ENCODE results near the gene ATP2A3. TPM values are rescaled to one million over a fixed set of nuclear protein-coding genes. Genes with fewer than 3 reads are reported as not detected.
A peak's percentile ranks its signal among the peaks of the same experiment; 100 is the strongest.

The ATP2A3 gene
- total RNA-seq, 1 donor from 2014 or later: 1.7 TPM

DNA sequence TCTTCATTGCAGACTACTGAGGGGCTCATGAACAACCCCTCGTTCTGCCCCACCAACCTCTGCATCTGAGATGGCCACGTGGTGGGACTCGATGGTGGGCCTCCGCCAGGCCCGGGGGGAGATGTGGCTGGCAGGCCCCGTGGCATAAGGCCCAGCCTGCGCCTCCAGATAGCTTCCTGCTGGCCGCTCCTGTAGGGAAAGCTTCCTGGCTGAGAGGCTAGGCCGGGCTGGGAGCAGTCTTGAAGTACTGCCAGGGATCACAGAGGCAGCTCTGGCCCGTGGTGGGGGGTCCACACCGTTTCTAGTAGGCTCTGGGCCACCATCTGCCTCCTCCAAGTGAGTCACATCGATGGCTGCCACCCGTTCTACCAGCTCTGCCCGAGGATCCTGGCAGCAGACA lies 79.0 kb downstream of the ATP2A3 start:
- Mint-ChIP-seq H3K4me3 (ENCODE audit: unreplicated experiment) (no peak overlapping the region), H3K4me1 (ENCODE audit: low read depth) (peaks cover 45% of the 10 kb centered on the region), H3K36me3 (ENCODE audit: low read depth) (no peaks in the 10 kb centered on the region), H3K9me3 (ENCODE audit: low read depth) (no peaks in the 10 kb centered on the region), H3K27me3 (ENCODE audit: low read depth) (no peaks in the 10 kb centered on the region), H3K27ac (ENCODE audit: unreplicated experiment) (peak overlapping the region; percentile 57)
- DNase-seq (ENCODE audit: low spot score): no peak
- TF ChIP-seq, protein P1, sequence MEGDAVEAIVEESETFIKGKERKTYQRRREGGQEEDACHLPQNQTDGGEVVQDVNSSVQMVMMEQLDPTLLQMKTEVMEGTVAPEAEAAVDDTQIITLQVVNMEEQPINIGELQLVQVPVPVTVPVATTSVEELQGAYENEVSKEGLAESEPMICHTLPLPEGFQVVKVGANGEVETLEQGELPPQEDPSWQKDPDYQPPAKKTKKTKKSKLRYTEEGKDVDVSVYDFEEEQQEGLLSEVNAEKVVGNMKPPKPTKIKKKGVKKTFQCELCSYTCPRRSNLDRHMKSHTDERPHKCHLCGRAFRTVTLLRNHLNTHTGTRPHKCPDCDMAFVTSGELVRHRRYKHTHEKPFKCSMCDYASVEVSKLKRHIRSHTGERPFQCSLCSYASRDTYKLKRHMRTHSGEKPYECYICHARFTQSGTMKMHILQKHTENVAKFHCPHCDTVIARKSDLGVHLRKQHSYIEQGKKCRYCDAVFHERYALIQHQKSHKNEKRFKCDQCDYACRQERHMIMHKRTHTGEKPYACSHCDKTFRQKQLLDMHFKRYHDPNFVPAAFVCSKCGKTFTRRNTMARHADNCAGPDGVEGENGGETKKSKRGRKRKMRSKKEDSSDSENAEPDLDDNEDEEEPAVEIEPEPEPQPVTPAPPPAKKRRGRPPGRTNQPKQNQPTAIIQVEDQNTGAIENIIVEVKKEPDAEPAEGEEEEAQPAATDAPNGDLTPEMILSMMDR (IDR thresholded peaks at IDR 0.05): no peak

DNA sequence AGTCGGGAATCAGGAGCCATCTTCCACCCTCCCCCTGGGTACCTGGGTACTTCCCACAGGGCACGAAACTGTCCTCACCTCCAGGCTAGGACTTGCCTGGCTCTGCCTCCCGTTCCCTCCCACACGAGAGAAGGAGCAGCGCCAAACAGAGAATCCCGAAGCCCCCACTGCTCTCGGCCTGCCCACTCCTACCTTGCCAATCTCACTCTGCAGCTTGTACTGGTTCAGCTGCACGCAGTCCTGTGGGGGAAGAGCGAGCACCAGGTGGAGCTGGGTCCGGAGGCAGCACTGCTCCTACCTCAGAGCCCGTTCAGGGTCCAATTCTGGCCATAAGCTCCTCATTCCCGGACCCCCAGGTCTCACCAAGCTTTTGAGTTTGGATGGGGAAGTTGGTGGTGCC lies 80.0 kb downstream of the ATP2A3 start:
- no peak for DNase-seq (ENCODE audit: low spot score)
- Mint-ChIP-seq H3K4me1 (ENCODE audit: low read depth) (peaks cover 43% of the 10 kb centered on the region), H3K4me3 (ENCODE audit: unreplicated experiment) (no peak overlapping the region), H3K36me3 (ENCODE audit: low read depth) (no peaks in the 10 kb centered on the region), H3K27ac (ENCODE audit: unreplicated experiment) (no peak overlapping the region), H3K27me3 (ENCODE audit: low read depth) (no peaks in the 10 kb centered on the region), H3K9me3 (ENCODE audit: low read depth) (no peaks in the 10 kb centered on the region)
- TF ChIP-seq, protein P1 (IDR thresholded peaks at IDR 0.05): no peak

DNA sequence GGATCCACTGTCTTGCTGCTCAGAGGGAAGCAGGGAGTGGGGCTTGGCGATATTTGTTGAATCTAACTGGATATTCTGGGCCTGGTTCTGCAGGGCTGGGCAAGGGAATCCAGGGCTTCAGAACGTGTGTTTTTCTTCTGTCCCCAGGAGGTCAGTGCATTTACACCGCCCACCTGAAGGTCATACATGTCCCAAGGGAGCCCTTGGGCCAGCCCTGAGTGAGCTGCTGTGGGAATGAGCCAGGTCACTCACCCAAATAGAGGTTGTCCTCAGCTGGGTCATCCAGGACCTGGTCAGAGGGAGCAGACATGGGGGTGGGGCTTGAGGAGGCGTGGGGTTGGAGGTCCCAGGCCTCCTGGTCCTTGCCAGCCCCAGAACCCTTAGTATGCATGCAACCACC lies 82.0 kb downstream of the ATP2A3 start:
- Mint-ChIP-seq H3K36me3 (ENCODE audit: low read depth) (no peaks in the 10 kb centered on the region), H3K27ac (ENCODE audit: unreplicated experiment) (no peak overlapping the region), H3K4me1 (ENCODE audit: low read depth) (peaks cover 35% of the 10 kb centered on the region), H3K9me3 (ENCODE audit: low read depth) (no peaks in the 10 kb centered on the region), H3K4me3 (ENCODE audit: unreplicated experiment) (no peak overlapping the region), H3K27me3 (ENCODE audit: low read depth) (no peaks in the 10 kb centered on the region)
- TF ChIP-seq, protein P1 (IDR thresholded peaks at IDR 0.05): no peak
- no peak for DNase-seq (ENCODE audit: low spot score)

DNA sequence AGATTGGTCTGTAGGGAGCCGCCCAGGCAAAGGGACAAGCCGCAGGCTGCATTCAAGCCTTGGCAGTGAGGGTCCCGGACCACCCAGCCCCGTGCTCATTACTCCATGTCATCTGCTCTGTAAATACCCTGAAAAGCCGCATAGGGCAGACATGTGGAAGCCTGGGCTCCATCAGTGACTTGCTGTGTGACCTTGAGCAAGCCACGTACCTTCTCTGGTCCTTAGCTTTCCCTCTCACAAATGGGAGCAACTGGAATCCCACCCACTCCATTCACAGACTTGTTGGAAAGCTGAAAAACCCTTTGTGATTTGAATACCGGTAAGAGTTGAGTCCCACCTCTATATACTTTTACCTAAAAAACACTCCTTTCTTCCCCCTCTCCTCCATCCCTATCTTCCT lies 83.3 kb downstream of the ATP2A3 start:
- no peaks in the 10 kb centered on the region for H3K36me3 Mint-ChIP-seq (ENCODE audit: low read depth)
- no peak overlapping the region for H3K27ac Mint-ChIP-seq (ENCODE audit: unreplicated experiment)
- H3K9me3 Mint-ChIP-seq (ENCODE audit: low read depth): no peaks in the 10 kb centered on the region
- TF ChIP-seq, protein P1 (IDR thresholded peaks at IDR 0.05): no peak
- DNase-seq (ENCODE audit: low spot score): no peak
- H3K27me3 Mint-ChIP-seq (ENCODE audit: low read depth): no peaks in the 10 kb centered on the region
- no peak overlapping the region for H3K4me3 Mint-ChIP-seq (ENCODE audit: unreplicated experiment)
- H3K4me1 Mint-ChIP-seq (ENCODE audit: low read depth): peaks cover 25% of the 10 kb centered on the region

DNA sequence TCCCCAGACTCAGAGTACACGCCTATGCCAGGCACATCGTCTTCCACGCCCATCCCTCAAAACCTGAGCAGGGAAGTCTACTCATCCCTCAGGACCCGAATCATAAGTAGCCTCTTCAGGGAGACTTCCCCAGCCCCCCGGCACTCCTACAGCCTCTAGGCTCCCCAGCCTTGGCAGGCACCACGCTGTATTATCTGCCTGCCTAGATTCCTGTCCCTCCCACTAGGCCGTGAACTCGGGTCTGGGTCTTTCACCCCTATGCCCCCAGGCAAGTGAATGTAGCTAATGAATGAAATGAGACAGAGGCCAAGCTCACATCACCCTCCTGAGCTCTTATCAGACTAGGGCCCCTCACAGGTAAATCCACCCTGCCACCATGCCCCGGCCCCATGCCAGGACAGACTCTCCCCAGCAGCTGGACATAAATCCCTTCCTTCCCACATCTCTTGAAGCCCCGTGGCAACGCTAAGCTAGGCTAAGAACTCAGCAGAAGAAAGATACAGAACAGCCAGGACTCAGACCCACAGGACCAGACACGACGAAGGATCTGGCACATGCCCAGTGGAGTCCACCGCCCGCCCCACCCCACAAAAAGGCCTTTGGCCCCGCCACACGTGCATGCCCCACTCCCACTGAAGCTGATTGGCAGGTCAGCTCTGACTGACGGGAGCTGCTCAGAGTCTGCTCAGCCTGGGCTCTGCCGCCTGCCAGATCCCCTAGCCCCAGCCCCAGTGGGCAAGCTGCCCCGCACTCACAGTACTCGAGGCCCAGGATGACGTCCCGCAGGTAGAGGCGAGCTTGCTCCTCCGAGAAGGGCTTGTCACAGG lies 84.4 kb downstream of the ATP2A3 start:
- H3K36me3 Mint-ChIP-seq (ENCODE audit: low read depth): peaks cover 3% of the 10 kb centered on the region
- H3K4me1 Mint-ChIP-seq (ENCODE audit: low read depth): peaks cover 14% of the 10 kb centered on the region
- H3K27ac Mint-ChIP-seq (ENCODE audit: unreplicated experiment): peak overlapping the region; percentile 84
- DNase-seq (ENCODE audit: low spot score): no peak
- TF ChIP-seq, protein P1 (IDR thresholded peaks at IDR 0.05): peak; percentile 8
- no peaks in the 10 kb centered on the region for H3K9me3 Mint-ChIP-seq (ENCODE audit: low read depth)
- no peak overlapping the region for H3K4me3 Mint-ChIP-seq (ENCODE audit: unreplicated experiment)
- no peaks in the 10 kb centered on the region for H3K27me3 Mint-ChIP-seq (ENCODE audit: low read depth)
